HK-2 (cell line): ENCODE results near the gene SCN1B.
"Not testable (repeated sequence)": the region's sequence is repeated elsewhere in the genome, so short reads cannot be mapped to it uniquely, and the experiment has no call there.

ENCODE experiments used
- DNase-seq: peaks from one replicate; pipeline ENCODE4 v3.0.0-alpha.2; 2018; ENCODE audit not compliant: unreplicated experiment

Gene SCN1B

DNA sequence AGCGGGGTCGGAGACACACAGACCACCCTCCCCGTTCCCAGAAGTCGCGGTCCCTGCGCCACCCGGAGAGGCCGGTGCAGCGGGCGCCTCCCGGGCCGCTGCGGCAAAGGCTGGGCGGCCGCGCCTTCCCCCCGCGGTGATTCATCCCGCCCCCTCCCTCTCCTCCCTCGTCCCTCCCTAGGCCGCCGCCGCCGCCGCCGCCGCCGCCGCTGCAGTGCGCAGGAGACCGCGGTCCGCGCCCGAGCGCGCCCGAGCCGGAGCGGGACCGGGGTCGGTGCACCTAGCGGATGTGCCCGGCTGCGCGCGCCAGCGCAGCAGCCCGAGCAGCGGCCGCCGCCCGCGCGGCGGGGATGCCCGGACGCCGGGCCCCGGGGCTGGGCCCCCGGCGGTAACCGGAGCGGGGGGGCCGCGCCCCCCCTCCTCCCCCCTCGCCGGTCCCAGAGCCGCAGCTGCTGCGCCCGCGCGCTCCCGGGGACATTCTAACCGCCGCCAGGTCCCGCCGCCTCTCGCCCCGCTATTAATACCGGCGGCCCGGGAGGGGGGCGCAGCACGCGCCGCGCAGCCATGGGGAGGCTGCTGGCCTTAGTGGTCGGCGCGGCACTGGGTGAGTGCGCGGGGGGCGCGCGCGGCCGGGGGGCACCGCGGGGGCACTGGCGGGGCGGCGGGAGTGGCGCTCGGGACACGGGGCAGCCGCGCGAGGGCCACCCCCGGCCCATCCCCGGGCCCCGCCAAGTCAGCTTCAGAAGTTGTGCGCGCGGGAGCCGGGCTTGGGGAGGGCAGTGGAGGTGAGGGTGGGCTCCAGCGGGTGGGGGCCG is at the start of gene SCN1B:
Gene SCN1B, plus strand, starts transcription at position 214 of the 815 bp plus-strand sequence. Its CDS starts 351 bp downstream, at position 565.
- DNase-seq, result peak; percentile 70

DNA sequence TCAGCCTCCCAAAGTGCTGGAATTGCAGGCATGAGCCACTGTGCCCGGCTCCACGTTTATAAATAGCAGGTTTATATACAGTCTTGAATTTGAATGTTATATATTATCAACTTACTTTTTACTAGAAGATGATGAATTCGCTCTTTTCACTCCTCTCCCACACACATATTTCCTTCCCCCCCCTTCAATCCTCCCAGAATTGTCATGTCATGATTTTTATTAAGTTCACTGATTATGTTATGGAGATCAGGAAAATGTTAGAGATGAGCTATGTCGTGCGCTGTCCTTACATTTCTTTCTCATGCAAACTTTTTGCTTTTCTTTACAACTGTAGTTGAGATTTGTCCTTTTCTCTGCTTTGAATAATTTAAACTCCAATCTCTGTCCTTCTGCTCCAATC is 48.0 kb upstream of the SCN1B start:
- DNase-seq, result no peak

DNA sequence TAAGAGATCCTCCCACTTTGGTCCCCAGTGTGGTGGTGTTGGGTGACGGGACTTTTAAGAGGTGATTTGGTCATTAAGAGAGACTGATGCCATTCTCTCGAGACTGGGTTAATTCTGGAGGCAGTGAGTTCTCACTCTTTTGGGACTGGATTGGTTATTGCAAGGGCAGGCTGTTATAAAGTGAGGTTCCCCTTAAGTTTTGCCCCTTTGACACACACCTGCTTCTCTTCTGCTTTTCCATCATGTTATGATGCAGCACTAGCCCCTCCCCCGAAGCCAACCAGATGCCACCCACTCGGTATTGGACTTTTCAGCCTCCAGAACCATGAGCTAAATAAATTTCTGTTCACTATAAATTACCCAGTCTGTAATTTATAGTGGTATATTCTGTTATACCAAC is 46.5 kb upstream of the SCN1B start:
- no peak for DNase-seq

DNA sequence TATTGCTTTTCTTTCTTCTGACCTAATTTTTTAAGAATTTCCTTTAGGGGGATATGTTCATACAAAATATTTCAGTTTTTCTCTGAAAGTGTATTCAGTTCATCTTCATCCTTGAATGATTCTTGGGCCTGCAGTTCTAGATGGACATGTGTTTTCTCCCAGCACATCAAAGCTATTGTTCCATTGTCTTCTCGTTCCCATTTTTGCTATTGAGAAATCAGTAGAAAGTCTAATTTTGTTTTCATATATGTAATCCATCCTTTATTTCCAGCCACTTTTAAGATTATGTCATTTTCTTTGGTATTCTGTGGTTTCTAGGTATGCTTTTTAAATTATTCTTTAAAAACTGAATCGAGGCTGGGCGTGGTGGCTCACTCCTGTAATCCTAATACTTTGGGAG is 46.0 kb upstream of the SCN1B start:
- DNase-seq, result no peak

DNA sequence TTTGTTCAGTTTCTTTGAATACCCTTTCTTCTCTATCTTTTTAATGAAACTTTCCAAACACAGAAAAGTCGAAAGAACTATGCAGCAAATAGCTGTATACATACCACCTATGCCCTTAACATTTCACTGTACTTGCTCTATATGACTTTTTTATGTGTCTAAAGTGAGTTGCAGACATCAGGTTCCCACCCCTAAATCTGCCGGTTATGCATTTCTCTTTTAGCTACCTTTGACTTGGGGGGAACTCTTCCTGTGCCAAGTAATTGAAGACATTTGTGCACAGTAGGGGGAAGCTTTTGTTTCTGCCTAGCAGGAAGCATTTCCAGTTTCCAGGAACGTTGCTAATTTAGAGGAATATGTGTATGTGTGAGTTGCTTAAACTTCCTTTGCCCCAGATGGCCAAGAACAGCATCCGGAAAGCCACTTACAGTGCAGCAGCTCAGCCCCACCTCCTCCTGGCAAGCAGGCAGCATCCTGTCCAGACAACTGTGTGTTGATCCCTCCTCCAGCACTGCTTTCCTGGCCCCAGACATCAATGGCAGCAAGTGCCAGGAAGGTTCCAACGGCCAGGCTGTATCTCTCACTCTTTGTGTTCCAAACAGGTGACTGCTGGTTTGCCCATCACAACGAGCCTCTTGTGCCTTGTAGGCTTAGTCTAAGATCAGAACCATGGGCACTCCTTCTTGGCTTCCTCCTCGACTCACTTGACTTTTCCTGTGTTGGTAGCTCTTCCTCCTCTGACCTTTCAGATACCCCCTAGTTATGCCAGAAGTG is 44.8 kb upstream of the SCN1B start:
- DNase-seq, result no peak

DNA sequence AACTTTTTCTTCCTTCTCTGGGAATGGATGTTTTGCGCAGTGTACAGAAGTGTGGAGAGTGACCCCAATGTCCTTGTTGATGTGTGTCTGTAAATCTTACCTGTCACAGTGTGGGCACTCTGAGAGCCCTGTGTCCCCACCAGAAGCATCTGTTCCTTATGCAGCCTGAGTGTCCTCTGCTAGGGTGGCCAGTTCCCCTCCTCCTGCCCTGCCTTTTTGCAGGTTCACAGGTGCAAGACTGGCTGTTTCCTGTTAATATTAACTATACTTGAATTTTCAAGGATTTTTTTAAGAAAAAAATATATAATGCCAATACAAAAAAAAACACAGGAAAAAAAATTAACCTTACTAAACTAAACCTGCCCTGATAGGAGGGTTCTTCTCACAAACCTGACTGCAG is 42.2 kb upstream of the SCN1B start:
- DNase-seq, result no peak

DNA sequence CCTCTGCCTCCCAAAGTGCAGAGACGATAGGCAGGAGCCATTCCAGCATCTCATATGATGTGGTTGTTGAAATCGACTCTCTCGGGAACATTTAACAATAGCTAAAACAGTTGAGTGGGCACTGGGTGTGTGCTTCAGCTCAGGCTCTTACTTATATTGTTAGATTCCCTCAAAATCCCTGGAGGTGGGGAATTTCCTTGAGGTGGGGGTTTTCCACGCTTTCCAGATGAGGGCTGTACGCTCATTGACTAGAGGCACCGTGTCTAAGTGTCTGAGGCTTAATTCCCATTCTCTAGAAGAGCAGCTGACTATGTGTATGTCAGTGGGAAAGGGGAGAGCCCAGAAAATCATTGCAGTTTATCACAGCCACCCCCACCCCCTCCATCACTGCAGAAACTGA is 41.0 kb upstream of the SCN1B start:
- DNase-seq, result no peak

DNA sequence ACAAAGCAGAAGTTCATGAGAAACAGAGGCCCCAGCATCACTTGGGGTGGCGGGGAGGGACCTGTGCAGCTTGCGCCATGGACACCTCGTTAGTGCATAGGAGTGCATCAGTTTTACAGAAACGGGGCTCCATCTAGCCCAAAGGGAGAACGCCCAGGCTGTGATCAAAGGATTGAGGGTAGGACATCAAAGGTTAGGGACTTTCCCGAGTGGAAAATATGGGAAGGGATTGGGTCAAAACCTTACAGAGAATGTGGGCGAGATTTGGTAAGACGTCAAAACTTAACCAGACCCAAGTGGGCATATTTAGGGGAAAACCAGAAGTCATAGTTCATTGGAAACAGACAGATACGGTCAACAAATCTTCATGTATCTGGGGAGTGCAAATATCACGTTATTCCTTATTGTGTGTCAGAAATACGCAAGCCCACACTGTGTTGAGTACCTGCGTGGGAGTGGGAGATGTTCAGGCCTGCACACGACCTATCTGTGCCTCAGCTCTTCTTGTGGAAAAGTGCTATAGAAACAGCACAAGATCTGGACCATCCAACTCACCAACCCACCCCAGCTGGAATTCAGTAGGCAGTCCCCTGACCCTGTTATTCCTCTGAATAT is 39.6 kb upstream of the SCN1B start:
- no peak for DNase-seq

DNA sequence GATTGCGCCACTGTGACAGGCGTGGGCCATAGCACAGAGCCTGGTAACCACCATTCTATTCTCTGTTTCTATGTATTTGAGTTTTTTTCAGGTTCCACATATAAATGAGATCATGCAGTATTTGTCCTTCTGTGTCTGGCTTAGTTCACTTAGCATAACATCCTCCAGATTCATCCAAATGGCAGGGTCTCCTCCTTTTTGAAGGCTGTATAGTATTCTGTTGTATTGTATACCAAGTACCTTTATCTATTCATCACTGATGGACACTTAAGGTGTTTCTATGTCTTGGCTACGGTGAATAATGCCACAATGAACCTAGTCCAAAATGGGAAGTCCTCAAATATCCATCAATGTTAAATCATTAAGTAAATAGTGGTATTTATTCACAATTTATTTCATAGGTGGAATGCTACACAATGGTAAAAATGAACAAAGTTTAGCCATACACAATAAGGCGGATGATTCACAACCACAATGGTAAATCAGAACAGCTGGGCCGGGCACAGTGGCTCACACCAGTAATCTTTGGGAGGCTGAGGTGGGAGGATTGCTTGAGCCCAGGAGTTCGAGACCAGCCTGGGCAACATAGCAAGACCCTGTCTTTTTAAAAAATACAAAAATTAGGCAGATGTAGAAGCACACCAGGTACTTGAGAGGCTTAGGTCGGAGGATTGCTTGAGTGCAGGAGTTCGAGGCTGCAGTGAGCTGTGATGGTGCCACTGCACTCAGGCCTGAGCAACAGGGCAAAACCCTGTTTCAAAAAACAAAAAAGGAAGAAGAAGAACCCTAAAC is 38.5 kb upstream of the SCN1B start:
- DNase-seq, result no peak

DNA sequence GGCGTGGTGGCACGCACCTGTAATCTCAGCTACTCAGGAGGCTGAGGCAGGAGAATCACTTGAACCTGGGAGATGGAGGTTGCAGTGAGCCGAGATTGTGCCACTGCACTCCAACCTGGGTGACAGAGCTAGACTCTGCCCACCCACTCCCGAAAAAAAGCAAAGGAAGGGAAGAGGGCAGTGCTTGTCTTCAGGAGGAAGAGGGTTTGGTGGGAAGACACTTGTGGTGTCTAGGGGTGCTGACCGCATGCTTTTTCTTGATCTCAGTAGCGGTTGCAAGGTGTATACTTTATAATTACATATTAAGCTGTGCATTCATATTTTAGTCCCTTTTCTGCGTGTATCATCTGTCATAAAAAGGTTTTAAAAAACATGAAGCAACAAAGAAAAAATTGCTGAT is 37.7 kb upstream of the SCN1B start:
- DNase-seq, result not testable (repeated sequence)

DNA sequence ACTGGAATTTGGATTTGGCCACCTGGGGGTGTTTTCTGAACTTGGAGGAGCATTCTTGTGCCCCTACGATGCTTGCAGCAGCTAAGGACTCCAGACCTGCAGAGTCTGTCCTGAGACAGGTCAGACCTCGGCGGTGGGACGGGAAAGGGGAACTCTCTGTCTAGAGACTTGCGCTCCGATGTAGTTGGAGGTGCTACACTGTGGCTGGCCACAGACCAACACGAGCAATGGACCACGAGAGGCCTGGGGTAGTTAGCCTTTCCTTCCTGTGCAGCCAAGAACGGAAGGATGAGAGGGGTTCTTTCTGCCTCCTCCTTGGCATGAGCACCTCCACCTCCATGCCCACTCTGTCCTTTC is 36.0 kb upstream of the SCN1B start:
- no peak for DNase-seq

DNA sequence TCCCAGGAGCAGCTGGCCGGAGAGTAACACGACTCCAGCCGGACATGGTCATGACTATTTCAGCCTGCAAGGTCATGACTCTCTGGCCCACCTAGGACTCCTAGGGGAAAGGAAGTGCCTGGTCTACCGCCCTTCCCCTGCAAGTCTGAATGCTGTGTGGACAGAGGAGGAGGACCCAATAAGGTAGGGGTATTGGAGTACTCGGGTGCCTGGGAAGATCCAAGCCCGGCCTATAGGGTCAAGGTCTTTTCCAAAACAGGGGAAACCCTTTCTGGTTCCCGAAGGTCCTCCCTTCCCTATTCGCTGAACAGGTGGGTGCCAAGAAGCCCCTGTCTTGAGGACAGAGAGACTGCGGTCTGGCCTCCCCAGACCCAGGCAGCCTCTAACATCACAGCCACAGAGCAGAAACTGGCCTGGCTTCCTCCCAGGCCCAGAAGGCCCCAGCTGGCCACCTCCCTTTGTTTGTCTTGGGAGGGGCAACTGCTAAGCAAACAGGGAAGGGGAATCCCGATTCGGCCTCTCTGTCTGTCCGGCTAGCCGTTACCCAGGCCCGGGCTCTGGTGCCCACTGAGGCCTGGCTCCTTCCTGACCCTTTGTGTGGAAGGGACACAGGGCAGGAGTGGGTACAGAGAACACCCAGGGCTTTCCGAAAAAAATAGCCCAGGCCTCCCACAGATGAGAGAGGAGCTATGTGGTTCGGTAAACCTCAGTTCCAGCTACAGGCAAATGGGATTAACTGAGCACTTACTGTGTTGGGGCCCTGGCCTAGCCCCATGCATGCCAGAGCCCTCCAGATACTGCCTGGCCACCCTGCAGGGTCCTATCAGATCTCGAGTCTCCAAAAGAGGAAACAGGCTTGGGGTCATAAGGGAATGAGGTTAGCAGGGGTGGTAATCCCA is 35.4 kb upstream of the SCN1B start:
- DNase-seq, result no peak

DNA sequence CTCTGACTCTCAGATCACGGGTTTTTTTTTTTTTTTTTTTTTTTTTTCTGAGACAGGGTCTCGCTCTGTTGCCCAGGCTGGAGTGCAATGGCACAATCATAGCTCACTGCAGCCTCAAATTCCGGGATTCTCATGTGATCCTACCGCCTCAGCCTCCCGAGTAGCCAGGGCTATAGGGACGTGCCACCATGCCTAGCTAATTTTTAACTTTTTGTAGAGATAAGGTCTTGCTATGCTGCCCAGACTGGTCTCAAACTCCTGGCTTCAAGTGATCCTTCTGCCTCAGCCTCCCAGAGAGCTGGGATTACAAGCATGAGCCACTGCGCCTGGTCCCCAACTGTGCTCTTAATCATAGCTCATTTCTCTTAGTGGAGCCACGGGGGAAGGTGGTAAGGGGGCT is 34.7 kb upstream of the SCN1B start:
- DNase-seq, result no peak

DNA sequence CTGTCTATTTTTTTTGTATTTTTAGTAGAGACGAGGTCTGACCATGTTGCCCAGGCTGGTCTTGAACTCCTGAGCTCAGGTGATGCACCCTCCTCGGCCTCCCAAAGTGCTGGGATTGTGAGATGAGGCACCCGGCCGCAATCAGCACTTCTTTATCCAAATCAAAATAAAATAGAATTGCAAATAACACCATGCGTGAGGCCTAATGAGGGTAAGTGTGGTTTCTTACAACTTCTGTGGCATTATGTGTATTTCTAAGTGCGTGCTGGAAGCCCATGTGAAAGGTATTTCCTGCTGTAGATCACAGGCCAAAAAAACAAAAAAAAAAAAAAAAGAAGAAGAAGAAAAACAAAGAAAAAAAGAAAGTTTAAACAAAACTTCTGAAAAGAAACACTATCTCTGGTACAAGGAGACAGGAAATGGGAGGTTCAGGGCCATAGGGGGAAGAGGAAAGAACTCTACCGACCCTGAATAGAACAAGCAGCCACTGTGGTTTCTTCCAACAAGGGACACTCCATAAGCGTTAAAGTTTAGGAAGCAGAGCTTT is 33.1 kb upstream of the SCN1B start:
- no peak for DNase-seq

DNA sequence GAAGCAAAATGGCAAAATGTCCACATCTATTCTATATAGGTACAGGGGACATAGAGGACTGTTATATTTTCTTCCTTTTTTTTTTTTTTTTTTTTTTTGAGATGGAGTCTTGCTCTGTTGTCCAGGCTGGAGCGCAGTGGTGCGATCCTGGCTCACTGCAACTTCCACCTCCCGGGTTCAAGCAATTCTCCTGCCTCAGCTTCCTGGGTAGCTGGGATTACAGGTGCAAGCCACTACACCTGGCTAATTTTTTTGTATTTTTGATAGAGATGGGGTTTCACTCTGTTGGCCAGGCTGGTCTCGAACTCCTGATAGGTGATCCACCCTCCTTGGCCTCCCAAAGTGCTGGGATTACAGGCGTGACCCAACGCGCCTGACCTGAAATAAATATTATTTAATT is 32.0 kb upstream of the SCN1B start:
- DNase-seq, result not testable (repeated sequence)

DNA sequence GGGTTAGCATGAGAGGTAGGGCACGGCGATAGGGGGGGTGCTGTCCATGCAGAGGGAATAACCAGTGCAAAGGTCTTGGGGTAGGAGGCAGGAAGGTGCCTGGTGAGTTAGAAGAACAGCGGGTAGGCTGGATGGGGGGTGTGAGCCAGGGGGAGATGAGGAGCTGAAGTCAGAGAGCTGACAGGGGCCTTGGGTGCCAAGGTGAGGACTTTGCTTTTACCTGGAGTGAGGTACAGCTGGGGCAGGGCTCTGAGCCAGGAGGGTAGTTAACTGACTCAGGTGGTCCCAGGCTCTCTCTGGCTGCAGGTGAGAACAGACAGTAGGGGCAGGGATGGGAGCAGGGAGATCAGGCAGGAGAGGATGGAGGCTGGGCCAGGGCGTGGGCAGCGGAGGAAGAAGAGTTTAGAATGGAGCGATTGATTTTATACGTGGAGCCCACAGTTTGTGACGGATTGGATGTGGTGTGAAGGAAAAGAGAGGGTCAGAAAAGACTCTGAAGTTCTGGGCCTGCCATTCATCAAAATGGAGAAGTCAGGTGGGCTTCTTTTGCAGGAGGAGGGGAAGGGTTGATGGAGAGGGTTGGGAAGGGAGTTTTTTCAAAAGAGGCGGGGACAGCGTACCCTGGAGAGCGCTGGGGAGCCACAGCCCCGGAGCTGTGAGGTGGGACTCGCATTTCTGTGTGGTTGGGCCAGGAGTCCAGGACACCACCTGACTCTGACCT is 31.3 kb upstream of the SCN1B start:
- DNase-seq, result no peak

DNA sequence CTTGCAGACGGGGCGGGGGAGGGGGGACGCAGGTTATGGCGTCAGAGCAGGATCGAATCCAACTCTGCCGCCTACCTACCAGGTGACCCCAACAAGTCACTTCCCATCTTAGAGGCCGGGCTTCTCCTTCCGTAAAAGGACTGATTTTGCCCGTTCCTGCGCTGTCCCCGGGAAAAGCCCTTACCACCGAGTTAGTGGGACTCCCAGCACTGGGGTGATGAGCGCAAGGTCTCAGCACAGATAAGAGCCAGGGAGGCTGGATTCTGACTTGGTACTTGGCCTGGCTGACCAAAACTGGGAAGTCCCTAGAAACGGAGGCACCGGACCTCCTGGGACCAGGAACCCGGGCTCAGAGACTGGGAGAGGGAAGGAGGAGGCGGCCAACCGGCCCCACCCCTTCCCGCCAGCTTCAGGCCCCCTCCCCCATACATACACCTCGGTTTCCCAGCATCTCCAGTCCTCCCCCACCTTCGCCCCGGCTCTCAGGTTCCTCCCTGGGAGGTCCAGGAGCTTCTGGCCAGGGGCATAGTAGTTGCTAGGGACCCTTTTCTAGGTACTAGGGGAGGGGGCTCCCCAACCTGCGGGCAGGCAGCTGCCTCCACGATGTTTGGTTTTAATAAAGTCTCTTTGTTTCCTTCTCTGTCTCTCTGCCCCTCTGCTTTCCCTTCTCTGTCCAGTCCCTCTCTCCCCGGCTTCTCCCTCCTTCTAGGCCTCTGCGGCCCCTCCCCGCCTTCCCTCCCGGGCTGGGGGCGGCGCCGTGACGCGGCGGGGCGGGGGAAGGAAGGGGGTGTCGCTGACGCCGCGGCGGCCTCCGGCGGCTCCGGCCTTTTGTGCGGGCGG is 30.6 kb upstream of the SCN1B start, which contains the start of gene GRAMD1A:
Gene GRAMD1A, plus strand, starts transcription at position 826 of the 840 bp plus-strand sequence. CDS start 156 bp downstream, outside the sequence.
- DNase-seq, result peak; percentile 86

DNA sequence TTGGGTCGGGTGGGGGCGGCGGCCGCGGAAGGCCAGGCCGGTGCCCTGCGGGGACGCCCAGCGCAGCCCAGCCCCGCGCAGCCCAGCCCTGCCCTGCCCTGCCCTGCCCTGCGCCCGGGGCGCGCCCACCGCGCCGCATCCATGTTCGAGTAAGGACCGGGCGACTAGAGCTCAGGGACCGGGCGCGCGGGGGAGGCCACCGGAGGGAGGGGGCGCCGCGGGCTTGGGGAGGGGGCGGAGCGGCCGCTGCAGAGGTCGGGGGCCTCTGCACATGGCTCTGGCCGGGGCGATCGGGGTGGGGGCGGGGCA is 30.0 kb upstream of the SCN1B start:
- no peak for DNase-seq
